HG03280 (cell line): Measurements from ENCODE around the gene GPN1.
"Not testable (repeated sequence)": the region's sequence is repeated elsewhere in the genome, so short reads cannot be mapped to it uniquely, and the experiment has no call there.

ENCODE experiments used
- ATAC-seq: cut with Tn5 transposase; IDR thresholded peaks from one replicate; pipeline ENCODE4 v1.9.1; 2021; ENCODE audit warnings: mild to moderate bottlenecking, moderate library complexity; ENCODE audit not compliant: unreplicated experiment

Gene GPN1

DNA sequence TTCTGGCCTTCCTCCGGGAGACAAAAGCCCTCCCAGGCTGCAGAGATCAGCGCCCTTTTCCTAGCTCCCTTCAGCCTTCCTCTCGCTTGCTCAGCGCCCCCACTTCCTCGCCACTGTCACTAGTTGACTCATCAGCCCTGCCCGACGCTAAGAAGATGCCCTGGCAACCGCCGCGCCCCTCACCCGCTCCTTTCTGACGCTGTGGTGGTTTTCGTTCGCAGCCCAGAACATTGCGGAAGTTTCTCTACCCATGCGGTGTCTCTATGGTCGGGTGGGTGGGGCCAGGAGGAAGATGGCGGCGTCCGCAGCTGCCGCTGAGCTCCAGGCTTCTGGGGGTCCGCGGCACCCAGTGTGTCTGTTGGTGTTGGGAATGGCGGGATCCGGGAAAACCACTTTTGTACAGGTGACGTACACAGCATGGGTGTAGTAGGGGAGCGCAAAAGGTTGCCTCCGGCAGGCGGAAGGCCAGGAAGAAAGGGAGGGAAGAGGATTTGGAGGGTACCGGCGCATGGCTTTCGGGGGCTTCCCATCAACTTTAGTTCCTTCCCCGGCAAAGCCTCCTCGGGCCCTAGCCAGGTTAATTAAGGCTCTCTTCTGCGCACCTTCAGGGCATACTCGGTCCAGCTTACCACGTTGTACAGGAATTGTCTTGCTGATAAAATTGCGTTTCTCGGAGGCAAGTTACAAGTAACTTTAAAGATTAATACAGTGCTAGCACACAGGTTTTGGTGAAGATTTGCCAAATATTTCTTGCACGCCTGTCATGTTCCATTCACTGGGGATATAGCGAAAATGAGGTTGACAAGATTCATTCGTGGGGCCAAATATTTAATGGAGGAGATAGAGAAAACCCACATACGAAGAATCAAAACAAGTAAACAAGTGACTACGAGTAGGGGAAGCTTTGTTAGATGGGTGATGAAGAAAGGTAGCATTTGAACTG is at the start of gene GPN1, which contains the start of gene CCDC121:
GPN1 (plus strand) TSS at position 284 of the 943 bp plus-strand sequence; CDS start at position 293, 9 bp downstream.
CCDC121 (minus strand) TSS at position 246 of the 943 bp plus-strand sequence. CDS start 1,213 bp downstream, outside the sequence.
- ATAC-seq, result peak; percentile 95

DNA sequence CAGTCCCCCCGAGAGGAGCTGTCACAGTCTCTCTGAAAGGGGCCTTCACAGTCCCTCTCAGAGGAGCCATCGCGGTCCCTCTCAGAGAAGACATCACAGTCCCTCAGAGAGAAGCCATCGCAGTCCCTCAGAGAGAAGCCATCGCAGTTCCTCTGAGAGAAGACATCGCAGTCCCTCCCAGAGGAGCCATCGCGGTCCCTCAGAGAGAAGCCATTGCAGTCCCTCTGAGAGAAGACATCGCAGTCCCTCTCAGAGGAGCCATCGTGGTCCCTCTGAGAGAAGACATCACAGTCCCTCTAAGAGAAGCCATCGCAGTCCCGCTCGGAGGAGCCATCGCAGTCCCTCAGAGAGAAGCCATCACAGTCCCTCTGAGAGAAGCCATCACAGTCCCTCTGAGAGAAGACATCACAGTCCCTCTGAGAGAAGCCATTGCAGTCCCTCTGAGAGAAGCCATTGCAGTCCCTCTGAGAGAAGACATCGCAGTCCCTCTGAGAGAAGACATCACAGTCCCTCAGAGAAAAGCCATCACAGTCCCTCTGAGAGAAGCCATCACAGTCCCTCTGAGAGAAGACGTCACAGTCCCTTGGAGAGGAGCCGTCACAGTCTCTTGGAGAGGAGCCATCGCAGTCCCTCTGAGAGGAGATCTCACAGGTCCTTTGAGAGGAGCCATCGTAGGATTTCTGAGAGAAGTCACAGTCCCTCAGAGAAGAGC is 47.3 kb upstream of the GPN1 start:
- ATAC-seq, result no peak

DNA sequence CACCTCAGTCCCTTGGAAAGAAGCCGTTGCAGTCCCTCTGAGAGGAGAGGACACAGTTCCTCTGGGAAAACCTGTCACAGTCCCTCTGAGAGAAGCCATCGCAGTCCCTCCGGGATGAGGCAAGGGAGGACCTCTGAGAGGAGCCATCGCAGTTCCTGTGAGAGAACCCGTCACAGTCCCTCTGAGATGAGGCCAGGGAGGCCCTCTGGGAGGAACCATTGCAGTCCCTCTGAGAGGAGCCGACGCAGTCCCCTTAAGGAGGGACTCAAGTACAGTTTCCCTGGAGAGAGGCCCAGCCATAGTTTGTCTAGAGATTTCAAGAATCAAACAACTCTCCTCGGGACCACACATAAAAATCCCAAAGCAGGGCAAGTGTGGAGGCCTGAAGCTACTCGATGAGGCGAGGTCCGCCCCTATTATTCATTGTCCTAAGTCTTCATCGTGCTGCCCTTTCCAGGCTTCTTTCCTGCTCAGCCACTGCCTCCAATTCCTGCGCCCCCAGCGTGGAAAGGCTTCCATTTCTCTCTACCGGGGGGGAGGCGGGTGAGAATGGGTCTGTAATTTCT is 46.6 kb upstream of the GPN1 start:
- no peak for ATAC-seq

- peak; percentile 92 for ATAC-seq
Measured at GRCh38 chr2:27582695-27583389, 46.0 kb upstream of the GPN1 start, which contains the start of gene ZNF512. TSS of gene ZNF512 (plus strand) at chr2:27583042. CDS start at chr2:27583113, 71 bp downstream.

DNA sequence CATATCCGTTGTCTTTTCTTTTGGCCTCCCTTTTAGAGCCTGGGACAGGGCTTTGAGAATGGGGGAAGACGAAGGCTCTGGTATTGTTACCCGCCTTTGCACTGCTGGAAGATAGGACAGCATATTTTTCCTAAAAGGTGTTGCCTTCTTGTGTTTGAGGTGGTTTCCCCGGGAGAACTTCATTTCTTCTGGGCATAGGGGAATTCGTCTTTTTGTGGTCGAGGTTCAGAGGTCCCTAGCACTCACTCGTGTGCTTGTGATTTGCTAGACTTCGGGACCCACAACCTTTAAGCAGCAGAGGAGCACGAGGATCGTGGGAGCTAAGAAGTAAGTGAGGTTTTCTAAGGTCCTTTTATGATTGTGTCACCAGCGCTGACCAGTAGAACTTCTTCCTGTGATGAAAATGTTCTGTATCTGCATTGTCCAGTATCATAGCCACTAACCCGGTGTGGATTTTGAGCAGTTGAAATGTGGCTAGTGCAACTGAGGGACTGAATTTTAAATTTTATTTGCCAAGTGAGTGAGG is 45.4 kb upstream of the GPN1 start:
- ATAC-seq, result no peak

DNA sequence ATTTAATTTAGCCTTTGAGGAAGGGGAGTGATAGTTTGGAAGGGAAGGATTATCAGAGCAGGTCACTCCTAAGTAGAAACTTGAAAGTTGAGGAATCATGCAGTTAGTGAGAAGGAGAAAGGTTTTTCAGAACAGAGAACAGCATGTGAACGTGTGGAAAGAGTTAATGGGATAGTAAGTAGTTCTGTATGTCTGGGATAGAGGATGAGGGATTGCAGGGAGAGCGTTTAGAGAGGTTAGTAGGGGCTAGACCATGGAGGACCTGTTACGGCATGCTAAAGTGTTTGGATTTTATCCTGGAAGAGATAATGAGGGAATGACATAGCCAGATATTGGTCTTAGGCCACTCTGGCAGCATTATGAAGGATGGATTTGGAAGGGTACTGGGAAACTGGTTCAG is 44.3 kb upstream of the GPN1 start:
- no peak for ATAC-seq

DNA sequence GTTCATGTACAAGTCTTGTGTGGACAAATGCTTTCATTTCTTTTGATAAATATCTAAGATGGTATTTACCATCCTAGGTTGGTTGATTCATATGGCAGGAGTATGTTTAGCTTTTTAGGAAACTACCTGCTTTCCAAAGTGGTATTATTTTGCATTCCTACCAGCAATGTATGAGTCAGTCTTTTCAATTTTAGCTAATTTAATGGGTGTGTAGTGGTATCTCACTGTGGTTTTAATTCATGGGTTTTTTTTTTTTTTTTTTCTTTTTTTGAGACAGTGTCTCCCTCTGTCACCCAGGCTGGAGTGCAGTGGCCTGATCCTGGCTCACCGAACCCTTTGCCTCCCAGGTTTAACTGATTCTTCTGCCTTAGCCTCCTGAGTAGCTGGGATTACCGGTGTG is 41.8 kb upstream of the GPN1 start:
- no peak for ATAC-seq

DNA sequence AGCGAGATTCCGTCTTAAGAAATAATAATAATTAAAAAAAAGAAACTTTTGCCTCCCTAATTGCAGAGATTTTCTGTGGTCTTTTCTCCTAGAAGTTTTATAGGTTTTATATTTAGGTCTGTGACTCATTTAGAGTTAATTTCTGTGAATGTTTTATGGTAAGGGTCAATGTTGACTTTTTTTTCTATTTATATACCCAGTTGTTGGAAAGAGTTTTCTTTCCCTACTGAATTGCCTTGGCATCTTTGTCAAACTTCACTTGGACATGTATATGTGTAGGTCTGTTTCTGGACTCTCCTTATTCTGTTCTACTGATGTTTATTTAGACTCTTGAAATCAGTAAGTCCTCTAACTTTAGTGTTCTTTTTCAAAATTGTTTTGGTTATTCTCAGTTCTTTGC is 40.5 kb upstream of the GPN1 start:
- no peak for ATAC-seq

DNA sequence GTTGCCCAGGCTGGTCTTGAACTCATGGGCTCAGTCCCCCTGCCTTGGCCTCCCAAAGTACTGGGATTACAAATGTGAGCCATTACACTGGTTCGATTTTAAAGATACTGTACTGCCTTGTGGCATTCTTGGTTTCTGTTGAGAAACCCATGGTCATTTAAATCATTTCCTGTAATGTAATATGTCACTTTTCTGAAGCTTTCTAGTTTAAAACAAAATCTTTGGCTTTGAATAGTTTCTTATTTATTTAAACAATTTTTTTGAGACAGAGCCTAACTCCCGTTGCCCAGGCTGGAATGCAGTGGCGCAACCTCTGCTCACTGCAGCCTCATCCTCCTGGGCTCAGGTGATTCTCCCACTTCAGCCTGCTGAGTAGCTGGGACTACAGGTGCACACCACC is 37.1 kb upstream of the GPN1 start:
- no peak for ATAC-seq

DNA sequence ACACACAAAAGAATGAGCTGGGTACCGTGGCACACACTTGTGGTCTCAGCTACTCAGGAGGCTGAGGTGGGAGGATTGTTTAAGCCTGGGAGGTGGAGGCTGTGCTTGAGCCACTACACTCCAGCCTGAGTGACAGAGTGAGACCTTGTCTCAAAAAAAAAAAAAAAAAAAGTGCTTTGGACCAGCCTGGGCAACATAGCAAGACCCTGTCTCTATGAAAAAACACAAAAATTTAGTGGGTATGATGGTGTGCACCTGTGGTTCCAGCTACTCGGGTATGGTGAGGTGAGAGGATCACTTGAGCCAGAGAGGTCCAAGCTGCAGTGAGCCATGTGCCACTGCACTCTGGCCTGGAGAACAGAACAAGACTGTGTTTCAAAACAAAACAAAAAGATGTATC is 35.6 kb upstream of the GPN1 start:
- ATAC-seq, result no peak

DNA sequence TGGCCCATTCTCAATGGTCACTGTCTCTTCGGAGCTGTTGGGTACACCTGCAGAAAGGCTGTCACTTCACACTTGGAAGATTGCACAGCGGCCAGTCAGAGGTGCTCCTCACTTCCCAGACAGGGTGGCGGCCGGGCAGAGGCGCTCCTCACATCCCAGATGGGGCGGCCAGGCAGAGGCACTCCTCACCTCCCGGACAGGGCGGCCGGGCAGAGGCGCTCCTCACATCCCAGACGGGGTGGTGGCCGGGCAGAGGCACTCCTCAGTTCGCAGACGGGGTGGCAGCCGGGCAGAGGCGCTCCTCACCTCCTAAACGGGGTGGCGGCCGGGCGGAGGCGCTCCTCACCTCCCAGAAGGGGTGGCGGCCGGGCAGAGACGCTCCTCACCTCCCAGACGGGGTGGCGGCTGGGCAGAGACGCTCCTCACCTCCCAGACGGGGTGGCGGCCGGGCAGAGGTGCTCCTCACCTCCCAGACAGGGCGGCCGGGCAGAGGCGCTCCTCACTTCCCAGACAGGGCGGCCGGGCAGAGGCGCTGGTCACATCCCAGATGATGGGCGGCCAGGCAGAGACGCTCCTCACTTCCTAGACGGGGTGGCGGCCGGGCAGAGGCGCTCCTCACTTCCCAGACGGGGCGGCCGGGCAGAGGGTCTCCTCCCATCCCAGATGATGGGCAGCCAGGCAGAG is 34.7 kb upstream of the GPN1 start:
- ATAC-seq, result not testable (repeated sequence)

GRCh38 chr2:27595412-27595811 is 33.4 kb upstream of the GPN1 start:
- ATAC-seq, result not testable (repeated sequence)

- no peak for ATAC-seq
Measured at GRCh38 chr2:27596627-27597026, 32.2 kb upstream of the GPN1 start.

- ATAC-seq, result no peak
Measured at GRCh38 chr2:27606611-27607010, 22.2 kb upstream of the GPN1 start.

GRCh38 chr2:27613985-27614384 is 14.9 kb upstream of the GPN1 start:
- no peak for ATAC-seq

- ATAC-seq, result no peak
Measured at GRCh38 chr2:27615316-27615715, 13.5 kb upstream of the GPN1 start.

GRCh38 chr2:27621524-27621923 is 7.3 kb upstream of the GPN1 start:
- ATAC-seq, result no peak

- no peak for ATAC-seq
Measured at GRCh38 chr2:27622921-27623384, 5.9 kb upstream of the GPN1 start.

GRCh38 chr2:27624943-27625342 is 3.9 kb upstream of the GPN1 start:
- no peak for ATAC-seq

GRCh38 chr2:27626323-27626722 is 2.5 kb upstream of the GPN1 start:
- not testable (repeated sequence) for ATAC-seq
